K562 (cell line): ENCODE data around the gene NISCH. TPM values are rescaled to one million over a fixed set of nuclear protein-coding genes. Genes with fewer than 3 reads are reported as not detected.

Experiments used
- ATF7 ChIP-seq: fragments of 450-650 bp; IDR thresholded peaks from 2 replicates; pipeline ENCODE4 v1.7.1; 2014; ENCODE audit warnings: mild to moderate bottlenecking, moderate library complexity
- CREBBP ChIP-seq: IDR thresholded peaks from one replicate; pipeline ENCODE4 v1.6.1; 2012; ENCODE audit warnings: low read depth, mild to moderate bottlenecking, control low read depth, inconsistent platforms, low read length
- FOXK2 ChIP-seq, 2 experiments: fragments of 450-650 bp; IDR thresholded peaks in 1 of 2; conservative IDR thresholded peaks in 1 of 2; 2 replicates each; pipeline ENCODE4 v1.6.1; 2016; ENCODE audit warnings: low read depth in 2 of 2, mild to moderate bottlenecking in 1 of 2
- KLF16 ChIP-seq: IDR thresholded peaks from 2 replicates; pipeline ENCODE4 v1.6.1; 2016; ENCODE audit warnings: antibody characterized with exemption
- MAZ ChIP-seq, 2 experiments: fragments of 450-650 bp in 1 of 2; sonication (generic) in 1 of 2; formaldehyde crosslinking; IDR thresholded peaks in 1 of 2; conservative IDR thresholded peaks in 1 of 2; 2 replicates each; pipeline versions ENCODE4 v1.4.0 to v1.5.0; 2020; ENCODE audit warnings: mild to moderate bottlenecking in 1 of 2, missing genetic modification reagents in 1 of 2
- MBD2 ChIP-seq: sonication (generic); IDR thresholded peaks from 2 replicates; pipeline ENCODE4 v1.6.1; 2016; ENCODE audit warnings: low read depth, borderline replicate concordance
- MCM5 ChIP-seq: fragments of 450-650 bp; IDR thresholded peaks from 2 replicates; pipeline ENCODE4 v1.6.1; 2016; ENCODE audit warnings: low read depth
- PPARD ChIP-seq: fragments of 250-450 bp; sonication (Bioruptor Pico); IDR thresholded peaks from 2 replicates; pipeline ENCODE4 v1.8.0; 2022; ENCODE audit warnings: inconsistent platforms, mild to moderate bottlenecking, moderate library complexity
- RBM22 ChIP-seq: fragments of 200-400 bp; formaldehyde crosslinking; IDR thresholded peaks from 2 replicates; pipeline ENCODE4 v1.6.1; 2018; ENCODE audit warnings: low read length, low read depth; ENCODE audit not compliant: poor library complexity, severe bottlenecking
- ZNF239 ChIP-seq: fragments of 250-450 bp; sonication (Bioruptor Pico); IDR thresholded peaks from 2 replicates; pipeline ENCODE4 v1.4.0; 2020; ENCODE audit warnings: mild to moderate bottlenecking
- ZNF764 ChIP-seq: fragments of 250-450 bp; sonication (Bioruptor Pico); IDR thresholded peaks from 2 replicates; pipeline ENCODE4 v1.4.0; 2020; ENCODE audit warnings: low read depth, mild to moderate bottlenecking, moderate library complexity
- ZSCAN29 ChIP-seq: fragments of 450-650 bp; IDR thresholded peaks from 2 replicates; pipeline ENCODE4 v1.6.1; 2017
- polyA plus RNA-seq, 8 experiments: library from polyadenylated mRNA; depleted of rRNA in 4 of 8; stranded (reverse) in 5 of 8; unstranded in 3 of 8; fragments of >200 nt; fragmentation: Nextera tagmentation in 2 of 8; fragmentation: Illumina TruSeq in 1 of 8; extraction: Ambion mirVana in 2 of 8; extraction: Trizol in 1 of 8; gene quantifications; 2 replicates each; pipeline versions ENCODE4 v1.2.1 to v1.2.3, GENCODE V29; 2011 to 2014; ENCODE audit warnings: inconsistent platforms in 1 of 8, missing spikeins in 1 of 8
- total RNA-seq, 7 experiments: library from RNA; depleted of rRNA in 6 of 7; stranded (reverse); fragments of >200 nt in 6 of 7; fragmentation: Illumina TruSeq in 2 of 7; extraction: Trizol in 2 of 7; gene quantifications; 2 replicates each; pipeline versions ENCODE4 v1.2.1 to v1.2.3, GENCODE V29; 2011 to 2021; ENCODE audit warnings: low replicate concordance in 1 of 7
- TF ChIP-seq, protein P1 (sequence below): fragments of 250-450 bp; sonication (Bioruptor Pico); IDR thresholded peaks from 2 replicates; pipeline ENCODE4 v1.8.0; 2022; ENCODE audit warnings: moderate library complexity, mild to moderate bottlenecking, inconsistent platforms
- TF ChIP-seq, protein P2 (sequence below): sonication (generic); formaldehyde crosslinking; IDR thresholded peaks from 2 replicates; pipeline ENCODE4 v1.8.1; 2023; ENCODE audit warnings: mild to moderate bottlenecking, missing genetic modification reagents, moderate library complexity
- TF ChIP-seq, protein P3 (sequence below): fragments of 450-650 bp; IDR thresholded peaks from 2 replicates; pipeline ENCODE4 v1.6.1; 2018; ENCODE audit not compliant: partially characterized antibody
- TF ChIP-seq, protein P4 (sequence below): fragments of 250-450 bp; sonication (Bioruptor Pico); IDR thresholded peaks from 2 replicates; pipeline ENCODE4 v1.5.0; 2021; ENCODE audit warnings: mild to moderate bottlenecking, borderline replicate concordance
- TF ChIP-seq, protein P5 (sequence below), 2 experiments: IDR thresholded peaks; 2 replicates each; pipeline ENCODE4 v1.6.1; 2011; ENCODE audit warnings: borderline replicate concordance in 1 of 2, control low read depth in 1 of 2, low read depth in 1 of 2, low read length in 1 of 2, mild to moderate bottlenecking in 1 of 2, mixed read lengths in 1 of 2, moderate library complexity in 1 of 2; ENCODE audit not compliant: insufficient read depth in 1 of 2, insufficient read length in 1 of 2, poor library complexity in 1 of 2, severe bottlenecking in 1 of 2; ENCODE audit errors: extremely low read depth in 1 of 2

Gene NISCH
- total and polyA plus RNA-seq, 9 of the 15 experiments (the other 6 are each of a cell fraction or from before 2014, with no cell fraction given), result 0.44 to 43.5 (median 23.4) TPM

DNA sequence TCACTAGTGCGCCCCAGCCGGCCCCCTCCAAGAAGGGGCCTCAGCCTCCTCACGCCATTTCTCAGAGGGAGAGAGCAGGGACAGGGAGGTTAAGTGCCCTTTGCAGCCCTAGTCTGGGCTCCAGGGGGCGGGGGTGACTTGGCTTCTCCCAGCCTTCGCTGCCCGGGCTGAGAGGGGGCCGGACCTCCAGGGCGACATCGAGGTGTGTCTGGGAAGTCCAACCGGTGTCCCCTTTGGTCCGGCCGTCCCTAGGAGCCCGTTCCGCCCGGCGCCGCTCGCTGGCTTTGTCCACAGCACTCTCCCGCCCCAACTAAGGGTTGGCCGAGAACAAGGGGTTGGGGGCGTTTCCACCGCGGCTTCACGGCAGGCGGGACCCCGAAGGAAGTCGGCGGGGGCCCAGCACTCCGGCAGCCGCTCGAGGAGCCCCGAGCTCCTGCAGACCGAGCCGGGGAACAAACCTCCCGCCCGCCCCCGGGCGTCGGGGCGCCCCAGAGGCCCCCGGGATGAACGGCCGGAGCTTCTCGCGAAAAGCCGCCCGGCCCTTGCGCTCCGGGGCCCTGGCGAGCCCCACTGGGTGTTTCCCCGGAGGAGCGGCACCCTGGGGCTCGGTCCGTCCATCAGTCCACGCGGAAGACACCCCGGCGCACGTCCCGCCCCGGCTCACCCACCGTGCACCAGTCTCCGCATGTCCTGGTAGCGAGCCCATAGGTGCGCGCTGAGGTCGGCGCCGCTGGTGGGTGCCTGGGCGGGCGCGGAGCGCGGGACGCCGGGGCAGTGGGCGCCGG is 77.6 kb downstream of the NISCH start (continued):
- TF ChIP-seq, protein P1, sequence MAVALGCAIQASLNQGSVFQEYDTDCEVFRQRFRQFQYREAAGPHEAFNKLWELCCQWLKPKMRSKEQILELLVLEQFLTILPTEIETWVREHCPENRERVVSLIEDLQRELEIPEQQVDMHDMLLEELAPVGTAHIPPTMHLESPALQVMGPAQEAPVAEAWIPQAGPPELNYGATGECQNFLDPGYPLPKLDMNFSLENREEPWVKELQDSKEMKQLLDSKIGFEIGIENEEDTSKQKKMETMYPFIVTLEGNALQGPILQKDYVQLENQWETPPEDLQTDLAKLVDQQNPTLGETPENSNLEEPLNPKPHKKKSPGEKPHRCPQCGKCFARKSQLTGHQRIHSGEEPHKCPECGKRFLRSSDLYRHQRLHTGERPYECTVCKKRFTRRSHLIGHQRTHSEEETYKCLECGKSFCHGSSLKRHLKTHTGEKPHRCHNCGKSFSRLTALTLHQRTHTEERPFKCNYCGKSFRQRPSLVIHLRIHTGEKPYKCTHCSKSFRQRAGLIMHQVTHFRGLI (CRISPR knock-in tag), result no peak
- TF ChIP-seq RBM22, result peak; percentile 20
- no peak for TF ChIP-seq CREBBP
- TF ChIP-seq ZSCAN29, result no peak
- no peak for TF ChIP-seq PPARD (CRISPR knock-in tag)
- TF ChIP-seq, protein P2, sequence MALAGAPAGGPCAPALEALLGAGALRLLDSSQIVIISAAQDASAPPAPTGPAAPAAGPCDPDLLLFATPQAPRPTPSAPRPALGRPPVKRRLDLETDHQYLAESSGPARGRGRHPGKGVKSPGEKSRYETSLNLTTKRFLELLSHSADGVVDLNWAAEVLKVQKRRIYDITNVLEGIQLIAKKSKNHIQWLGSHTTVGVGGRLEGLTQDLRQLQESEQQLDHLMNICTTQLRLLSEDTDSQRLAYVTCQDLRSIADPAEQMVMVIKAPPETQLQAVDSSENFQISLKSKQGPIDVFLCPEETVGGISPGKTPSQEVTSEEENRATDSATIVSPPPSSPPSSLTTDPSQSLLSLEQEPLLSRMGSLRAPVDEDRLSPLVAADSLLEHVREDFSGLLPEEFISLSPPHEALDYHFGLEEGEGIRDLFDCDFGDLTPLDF, result no peak
- TF ChIP-seq ZNF239 (CRISPR knock-in tag), result no peak
- TF ChIP-seq KLF16, result no peak
- no peak for TF ChIP-seq FOXK2 (conservative IDR thresholded peaks at IDR 0.05 in 1 of 2, IDR thresholded peaks at IDR 0.05 in 1 of 2; ENCODE audit: low read depth in 2 of 2)
- TF ChIP-seq, protein P3, sequence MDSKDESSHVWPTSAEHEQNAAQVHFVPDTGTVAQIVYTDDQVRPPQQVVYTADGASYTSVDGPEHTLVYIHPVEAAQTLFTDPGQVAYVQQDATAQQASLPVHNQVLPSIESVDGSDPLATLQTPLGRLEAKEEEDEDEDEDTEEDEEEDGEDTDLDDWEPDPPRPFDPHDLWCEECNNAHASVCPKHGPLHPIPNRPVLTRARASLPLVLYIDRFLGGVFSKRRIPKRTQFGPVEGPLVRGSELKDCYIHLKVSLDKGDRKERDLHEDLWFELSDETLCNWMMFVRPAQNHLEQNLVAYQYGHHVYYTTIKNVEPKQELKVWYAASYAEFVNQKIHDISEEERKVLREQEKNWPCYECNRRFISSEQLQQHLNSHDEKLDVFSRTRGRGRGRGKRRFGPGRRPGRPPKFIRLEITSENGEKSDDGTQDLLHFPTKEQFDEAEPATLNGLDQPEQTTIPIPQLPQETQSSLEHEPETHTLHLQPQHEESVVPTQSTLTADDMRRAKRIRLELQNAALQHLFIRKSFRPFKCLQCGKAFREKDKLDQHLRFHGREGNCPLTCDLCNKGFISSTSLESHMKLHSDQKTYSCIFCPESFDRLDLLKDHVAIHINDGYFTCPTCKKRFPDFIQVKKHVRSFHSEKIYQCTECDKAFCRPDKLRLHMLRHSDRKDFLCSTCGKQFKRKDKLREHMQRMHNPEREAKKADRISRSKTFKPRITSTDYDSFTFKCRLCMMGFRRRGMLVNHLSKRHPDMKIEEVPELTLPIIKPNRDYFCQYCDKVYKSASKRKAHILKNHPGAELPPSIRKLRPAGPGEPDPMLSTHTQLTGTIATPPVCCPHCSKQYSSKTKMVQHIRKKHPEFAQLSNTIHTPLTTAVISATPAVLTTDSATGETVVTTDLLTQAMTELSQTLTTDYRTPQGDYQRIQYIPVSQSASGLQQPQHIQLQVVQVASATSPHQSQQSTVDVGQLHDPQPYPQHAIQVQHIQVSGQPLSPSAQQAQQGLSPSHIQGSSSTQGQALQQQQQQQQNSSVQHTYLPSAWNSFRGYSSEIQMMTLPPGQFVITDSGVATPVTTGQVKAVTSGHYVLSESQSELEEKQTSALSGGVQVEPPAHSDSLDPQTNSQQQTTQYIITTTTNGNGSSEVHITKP, result no peak
- TF ChIP-seq, protein P4, sequence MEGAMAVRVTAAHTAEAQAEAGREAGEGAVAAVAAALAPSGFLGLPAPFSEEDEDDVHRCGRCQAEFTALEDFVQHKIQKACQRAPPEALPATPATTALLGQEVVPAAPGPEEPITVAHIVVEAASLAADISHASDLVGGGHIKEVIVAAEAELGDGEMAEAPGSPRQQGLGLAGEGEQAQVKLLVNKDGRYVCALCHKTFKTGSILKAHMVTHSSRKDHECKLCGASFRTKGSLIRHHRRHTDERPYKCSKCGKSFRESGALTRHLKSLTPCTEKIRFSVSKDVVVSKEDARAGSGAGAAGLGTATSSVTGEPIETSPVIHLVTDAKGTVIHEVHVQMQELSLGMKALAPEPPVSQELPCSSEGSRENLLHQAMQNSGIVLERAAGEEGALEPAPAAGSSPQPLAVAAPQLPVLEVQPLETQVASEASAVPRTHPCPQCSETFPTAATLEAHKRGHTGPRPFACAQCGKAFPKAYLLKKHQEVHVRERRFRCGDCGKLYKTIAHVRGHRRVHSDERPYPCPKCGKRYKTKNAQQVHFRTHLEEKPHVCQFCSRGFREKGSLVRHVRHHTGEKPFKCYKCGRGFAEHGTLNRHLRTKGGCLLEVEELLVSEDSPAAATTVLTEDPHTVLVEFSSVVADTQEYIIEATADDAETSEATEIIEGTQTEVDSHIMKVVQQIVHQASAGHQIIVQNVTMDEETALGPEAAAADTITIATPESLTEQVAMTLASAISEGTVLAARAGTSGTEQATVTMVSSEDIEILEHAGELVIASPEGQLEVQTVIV, result no peak
- no peak for TF ChIP-seq ZNF764 (CRISPR knock-in tag)
- no peak for TF ChIP-seq MBD2
- no peak for TF ChIP-seq MAZ (CRISPR knock-in tag; conservative IDR thresholded peaks at IDR 0.05 in 1 of 2, IDR thresholded peaks at IDR 0.05 in 1 of 2)
- TF ChIP-seq MCM5, result no peak
- TF ChIP-seq ATF7, result 0 out of 2 replicates have a peak, but pooled peaks have one; percentile 3
- TF ChIP-seq, protein P5, sequence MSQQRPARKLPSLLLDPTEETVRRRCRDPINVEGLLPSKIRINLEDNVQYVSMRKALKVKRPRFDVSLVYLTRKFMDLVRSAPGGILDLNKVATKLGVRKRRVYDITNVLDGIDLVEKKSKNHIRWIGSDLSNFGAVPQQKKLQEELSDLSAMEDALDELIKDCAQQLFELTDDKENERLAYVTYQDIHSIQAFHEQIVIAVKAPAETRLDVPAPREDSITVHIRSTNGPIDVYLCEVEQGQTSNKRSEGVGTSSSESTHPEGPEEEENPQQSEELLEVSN (IDR thresholded peaks at IDR 0.05; ENCODE audit: borderline replicate concordance in 1 of 2, extremely low read depth in 1 of 2, insufficient read depth in 1 of 2, insufficient read length in 1 of 2, low read depth in 1 of 2, low read length in 1 of 2, poor library complexity in 1 of 2, severe bottlenecking in 1 of 2), result no peak
